Measurements from ENCODE around the gene RND3. TPM values are rescaled to one million over a fixed set of nuclear protein-coding genes. Genes with fewer than 3 reads are reported as not detected.

The RND3 gene
- total and polyA plus RNA-seq, 10 of the 15 experiments (the other 5 are each of a cell fraction or from before 2014, with no cell fraction given) = 0.38 to 18.3 (median 0.93) TPM

DNA sequence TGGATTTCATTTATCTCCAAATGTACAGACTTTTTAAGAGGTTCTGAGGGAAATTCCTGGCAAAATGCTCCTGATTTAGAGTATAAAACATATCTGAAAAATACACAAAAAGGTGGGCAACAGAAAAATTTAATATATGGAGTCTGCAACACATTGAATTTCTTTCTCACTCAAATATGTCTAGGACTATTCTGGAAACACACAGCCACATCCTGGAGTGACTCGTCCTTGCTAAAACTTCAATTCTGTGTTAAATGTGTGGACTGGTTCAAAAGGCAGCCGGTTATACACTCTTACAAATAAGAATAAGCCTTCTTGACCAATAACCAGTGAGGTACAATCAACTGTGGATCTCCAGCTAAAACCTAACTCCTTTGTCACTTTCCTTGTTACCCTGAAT is 44.1 kb upstream of the RND3 start:
- Histone ChIP-seq H3K79me2 (ENCODE audit: control insufficient read depth, insufficient read depth, low read length) (no peaks in the 10 kb centered on the region), H3K27me3 (replicated peaks in 1 of 2; ENCODE audit: control insufficient read depth in 2 of 2, insufficient read depth in 2 of 2, low read length in 1 of 2) (no peaks in the 10 kb centered on the region), H2AFZ (ENCODE audit: control insufficient read depth, low read depth, low read length) (no peak overlapping the region), H3K4me3 (no peak overlapping the region), H3K4me1 (ENCODE audit: control insufficient read depth, insufficient read depth, low read length) (no peaks in the 10 kb centered on the region; the same call in 1 of the 2 replicates), H3K4me2 (ENCODE audit: control insufficient read depth, insufficient read depth) (no peak overlapping the region), H4K20me1 (ENCODE audit: control insufficient read depth, insufficient read depth) (no peaks in the 10 kb centered on the region), H3K9ac (ENCODE audit: control insufficient read depth, insufficient read depth, low read length) (no peak overlapping the region), H3K9me3 (replicated peaks; ENCODE audit: control insufficient read depth, insufficient read depth, low read length) (no peaks in the 10 kb centered on the region), H3K27ac (ENCODE audit: control insufficient read depth, insufficient read depth) (no peak overlapping the region), H3K36me3 (ENCODE audit: control insufficient read depth in 2 of 2, insufficient read depth in 2 of 2, low read length in 1 of 2) (no peaks in the 10 kb centered on the region; a peak in 1 of 4 replicates)
- ATAC-seq = no peak
- no peak for DNase-seq (ENCODE audit: low read depth, low spot score)
- 9% methylated on average over 2 of the region's 2 CpGs for WGBS (ENCODE audit: insufficient coverage, insufficient replicate concordance, low lambda C conversion rate, missing lambda C conversion rate)
- CTCF ChIA-PET = interaction anchor here (1.1 to 3.1 kb wide), 6 partner anchors 9 to 70 kb away, joined by 3 to 15 read pairs (median 4); no protein-coding TSS in a partner anchor
- no peak for FAIRE-seq
- RAD21 ChIA-PET (ENCODE audit: unreplicated experiment) = interaction anchor here (1.3 to 4.3 kb wide), 3 partner anchors 47 to 63 kb away, joined by 5 to 25 read pairs (median 9); no protein-coding TSS in a partner anchor
- POLR2A ChIA-PET = interaction anchor here (0.6 kb wide), 1 partner anchor 92 kb away, joined by 4 read pairs; no protein-coding TSS in a partner anchor
- intact Hi-C loops (cut with micrococcal nuclease; ENCODE audit: unreplicated experiment) = no loop called here
- TF ChIP-seq, protein P1, sequence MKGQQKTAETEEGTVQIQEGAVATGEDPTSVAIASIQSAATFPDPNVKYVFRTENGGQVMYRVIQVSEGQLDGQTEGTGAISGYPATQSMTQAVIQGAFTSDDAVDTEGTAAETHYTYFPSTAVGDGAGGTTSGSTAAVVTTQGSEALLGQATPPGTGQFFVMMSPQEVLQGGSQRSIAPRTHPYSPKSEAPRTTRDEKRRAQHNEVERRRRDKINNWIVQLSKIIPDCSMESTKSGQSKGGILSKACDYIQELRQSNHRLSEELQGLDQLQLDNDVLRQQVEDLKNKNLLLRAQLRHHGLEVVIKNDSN (IDR thresholded peaks at IDR 0.05; ENCODE audit: borderline replicate concordance, extremely low read length, insufficient read depth, low read depth, low read length) = no peak
- SMC1A ChIA-PET (ENCODE audit: uncharacterized antibody, unreplicated experiment) = interaction anchor here (0.6 to 8.3 kb wide), 14 partner anchors 9 to 424 kb away, joined by 3 to 123 read pairs (median 4); no protein-coding TSS in a partner anchor
- in situ Hi-C loops (cut with MboI) = no loop called here
- no TSS peak for BruUV-seq (replicated peaks)

DNA sequence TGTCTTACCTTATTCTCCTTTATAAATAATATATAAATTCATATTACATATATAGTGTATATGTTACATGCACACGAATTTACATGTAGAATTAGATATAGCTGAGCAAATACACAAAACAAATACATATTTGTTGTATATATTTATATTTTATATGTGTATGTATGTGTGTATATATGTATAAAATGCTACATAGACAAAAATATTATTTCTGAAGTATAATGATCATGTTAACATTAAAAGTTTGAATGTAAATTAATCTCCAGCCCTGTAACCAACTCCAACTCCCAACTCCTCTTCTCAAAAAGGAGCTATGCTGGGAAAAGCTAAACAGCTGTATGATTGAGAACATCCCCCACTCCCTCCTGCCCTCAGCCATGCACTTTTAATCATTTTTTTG is 42.7 kb upstream of the RND3 start:
- TF ChIP-seq, protein P2, sequence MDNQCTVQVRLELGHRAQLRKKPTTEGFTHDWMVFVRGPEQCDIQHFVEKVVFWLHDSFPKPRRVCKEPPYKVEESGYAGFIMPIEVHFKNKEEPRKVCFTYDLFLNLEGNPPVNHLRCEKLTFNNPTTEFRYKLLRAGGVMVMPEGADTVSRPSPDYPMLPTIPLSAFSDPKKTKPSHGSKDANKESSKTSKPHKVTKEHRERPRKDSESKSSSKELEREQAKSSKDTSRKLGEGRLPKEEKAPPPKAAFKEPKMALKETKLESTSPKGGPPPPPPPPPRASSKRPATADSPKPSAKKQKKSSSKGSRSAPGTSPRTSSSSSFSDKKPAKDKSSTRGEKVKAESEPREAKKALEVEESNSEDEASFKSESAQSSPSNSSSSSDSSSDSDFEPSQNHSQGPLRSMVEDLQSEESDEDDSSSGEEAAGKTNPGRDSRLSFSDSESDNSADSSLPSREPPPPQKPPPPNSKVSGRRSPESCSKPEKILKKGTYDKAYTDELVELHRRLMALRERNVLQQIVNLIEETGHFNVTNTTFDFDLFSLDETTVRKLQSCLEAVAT (IDR thresholded peaks at IDR 0.05) = no peak
- no peak for TF ChIP-seq WRNIP1 (IDR thresholded peaks at IDR 0.05; ENCODE audit: borderline replicate concordance, low read depth, low read length)
- no peak for TF ChIP-seq CBFB (IDR thresholded peaks at IDR 0.05; ENCODE audit: low read depth)
- no peak for TF ChIP-seq BMI1 (IDR thresholded peaks at IDR 0.05; ENCODE audit: borderline replicate concordance)
- FAIRE-seq (no peak), DNase-seq (ENCODE audit: low read depth, low spot score) (no peak), ATAC-seq (no peak)
- Histone ChIP-seq H3K4me3 (no peak overlapping the region), H3K79me2 (ENCODE audit: control insufficient read depth, insufficient read depth, low read length) (no peaks in the 10 kb centered on the region), H3K36me3 (ENCODE audit: control insufficient read depth in 2 of 2, insufficient read depth in 2 of 2, low read length in 1 of 2) (no peaks in the 10 kb centered on the region; a peak in 1 of 4 replicates), H2AFZ (ENCODE audit: control insufficient read depth, low read depth, low read length) (no peak overlapping the region), H3K9ac (ENCODE audit: control insufficient read depth, insufficient read depth, low read length) (no peak overlapping the region), H3K27ac (ENCODE audit: control insufficient read depth, insufficient read depth) (no peak overlapping the region), H3K4me2 (ENCODE audit: control insufficient read depth, insufficient read depth) (no peak overlapping the region), H4K20me1 (ENCODE audit: control insufficient read depth, insufficient read depth) (no peaks in the 10 kb centered on the region), H3K4me1 (ENCODE audit: control insufficient read depth, insufficient read depth, low read length) (no peaks in the 10 kb centered on the region; the same call in 1 of the 2 replicates), H3K27me3 (replicated peaks in 1 of 2; ENCODE audit: control insufficient read depth in 2 of 2, insufficient read depth in 2 of 2, low read length in 1 of 2) (no peaks in the 10 kb centered on the region), H3K9me3 (replicated peaks; ENCODE audit: control insufficient read depth, insufficient read depth, low read length) (no peaks in the 10 kb centered on the region)
- 0% methylated on average over 1 of the region's 1 CpG for WGBS (ENCODE audit: insufficient coverage, insufficient replicate concordance, low lambda C conversion rate, missing lambda C conversion rate)
- ChIA-PET CTCF (interaction anchor here (0.9 to 5.4 kb wide), 9 partner anchors 9 to 71 kb away, joined by 3 to 29 read pairs (median 5); no protein-coding TSS in a partner anchor), RAD21 (ENCODE audit: unreplicated experiment) (interaction anchor here (0.8 to 6.3 kb wide), 15 partner anchors 9 to 80 kb away, joined by 3 to 46 read pairs (median 7); no protein-coding TSS in a partner anchor), SMC1A (ENCODE audit: uncharacterized antibody, unreplicated experiment) (interaction anchor here (0.9 to 8.3 kb wide), 15 partner anchors 9 to 137 kb away, joined by 3 to 123 read pairs (median 10); no protein-coding TSS in a partner anchor), POLR2A (interaction anchor here (0.7 to 2.6 kb wide), 5 partner anchors 9 to 46 kb away, joined by 3 to 10 read pairs (median 4); no protein-coding TSS in a partner anchor)
- in situ Hi-C loops (cut with MboI) (no loop called here), intact Hi-C loops (cut with micrococcal nuclease; ENCODE audit: unreplicated experiment) (no loop called here)
- BruUV-seq (replicated peaks) = no TSS peak
